Mesendoderm (in vitro differentiated cells): ENCODE measurements around the gene PTPN4.

Experiments used
- DNase-seq: peaks from one replicate; pipeline ENCODE4 v3.0.0; 2013
- H2AK5ac ChIP-seq: 2 replicates; pipeline ENCODE4 v1.6.1; 2013; ENCODE audit warnings: low read length, inconsistent platforms
- H2BK120ac ChIP-seq: 2 replicates; pipeline ENCODE4 v1.6.1; 2013; ENCODE audit warnings: low read depth, mild to moderate bottlenecking, low read length, moderate library complexity, mixed read lengths
- H2BK15ac ChIP-seq: replicated peaks from 2 replicates; pipeline ENCODE4 v1.6.1; 2013; ENCODE audit warnings: low read depth, mild to moderate bottlenecking, moderate library complexity
- H2BK5ac ChIP-seq: 2 replicates; pipeline ENCODE4 v1.6.1; 2013; ENCODE audit warnings: low read length, inconsistent platforms
- H3K18ac ChIP-seq: 2 replicates; pipeline ENCODE4 v1.6.1; 2013; ENCODE audit warnings: mild to moderate bottlenecking, low read length, mixed read lengths
- H3K23ac ChIP-seq: one replicate; pipeline ENCODE4 v1.6.1; 2013; ENCODE audit warnings: low read length
- H3K27ac ChIP-seq: 2 replicates; pipeline ENCODE4 v1.5.1; 2013; ENCODE audit warnings: low read depth, mild to moderate bottlenecking, inconsistent platforms, low read length, moderate library complexity
- H3K27me3 ChIP-seq: 2 replicates; pipeline ENCODE4 v1.6.1; 2013; ENCODE audit warnings: low read length, control low read depth, mild to moderate bottlenecking, inconsistent platforms; ENCODE audit not compliant: insufficient read depth, poor library complexity
- H3K36me3 ChIP-seq: 2 replicates; pipeline ENCODE4 v1.6.1; 2013; ENCODE audit warnings: low read length, inconsistent platforms; ENCODE audit not compliant: control insufficient read depth, insufficient read depth
- H3K4ac ChIP-seq: one replicate; pipeline ENCODE4 v1.6.1; 2013; ENCODE audit warnings: low read depth, mild to moderate bottlenecking, low read length, moderate library complexity
- H3K4me1 ChIP-seq: 2 replicates; pipeline ENCODE4 v1.6.1; 2013; ENCODE audit warnings: low read depth, low read length, inconsistent platforms; ENCODE audit not compliant: control insufficient read depth
- H3K4me2 ChIP-seq: 2 replicates; pipeline ENCODE4 v1.6.1; 2013; ENCODE audit warnings: low read length
- H3K4me3 ChIP-seq: 2 replicates; pipeline ENCODE4 v1.5.1; 2013; ENCODE audit warnings: mild to moderate bottlenecking, low read length
- H3K56ac ChIP-seq: one replicate; pipeline ENCODE4 v1.6.1; 2013; ENCODE audit warnings: low read length
- H3K79me1 ChIP-seq: 2 replicates; pipeline ENCODE4 v1.6.1; 2013; ENCODE audit warnings: low read length, inconsistent platforms
- H3K79me2 ChIP-seq: 2 replicates; pipeline ENCODE4 v1.6.1; 2013; ENCODE audit warnings: mild to moderate bottlenecking, low read length; ENCODE audit not compliant: control insufficient read depth, insufficient read depth
- H3K9ac ChIP-seq: 2 replicates; pipeline ENCODE4 v1.6.1; 2013; ENCODE audit warnings: low read length, inconsistent platforms
- H4K5ac ChIP-seq: one replicate; pipeline ENCODE4 v1.6.1; 2013; ENCODE audit warnings: low read length
- H4K8ac ChIP-seq: one replicate; pipeline ENCODE4 v1.6.1; 2013; ENCODE audit warnings: low read depth, mild to moderate bottlenecking, control low read depth, low read length, moderate library complexity
- WGBS: extraction: QIAGEN DNeasy Blood & Tissue Kit; methylation state at CpG from one replicate; pipeline ENCODE4 v1.1.7; 2013; ENCODE audit warnings: low lambda C conversion rate, missing lambda C conversion rate; ENCODE audit not compliant: insufficient coverage; ENCODE audit errors: extremely low coverage; 5-methylcytosine and 5-hydroxymethylcytosine counted together

PTPN4 gene

GRCh38 chr2:119775102-119775501 lies 15.4 kb downstream of the PTPN4 start:
- no peak for DNase-seq
- Histone ChIP-seq H4K5ac (no peak overlapping the region), H3K4me2 (no peak overlapping the region), H3K4me1 (peaks cover 4% of the 10 kb centered on the region), H3K4ac (no peak overlapping the region), H3K79me2 (peaks cover 32% of the 10 kb centered on the region), H3K27me3 (no peaks in the 10 kb centered on the region), H3K27ac (no peak overlapping the region), H2AK5ac (no peak overlapping the region), H2BK5ac (no peak overlapping the region), H3K18ac (no peak overlapping the region), H3K9ac (no peak overlapping the region), H3K4me3 (no peak overlapping the region), H3K36me3 (no peaks in the 10 kb centered on the region), H3K23ac (no peak overlapping the region), H3K79me1 (peaks cover 11% of the 10 kb centered on the region), H2BK15ac (no peak overlapping the region), H4K8ac (no peak overlapping the region), H2BK120ac (no peak overlapping the region), H3K56ac (no peak overlapping the region)
- WGBS, result no CpG with 5 or more reads among the region's 6 CpGs

GRCh38 chr2:119782308-119783027 lies 22.7 kb downstream of the PTPN4 start:
- Histone ChIP-seq H3K18ac (no peak overlapping the region), H3K56ac (no peak overlapping the region), H3K23ac (no peak overlapping the region), H3K4ac (no peak overlapping the region), H3K4me3 (no peak overlapping the region), H2BK120ac (no peak overlapping the region), H3K27ac (no peak overlapping the region), H2BK15ac (no peak overlapping the region), H4K5ac (no peak overlapping the region), H2AK5ac (no peak overlapping the region), H3K4me1 (no peaks in the 10 kb centered on the region), H3K79me2 (peaks cover 34% of the 10 kb centered on the region), H3K27me3 (no peaks in the 10 kb centered on the region), H3K4me2 (no peak overlapping the region), H3K79me1 (peaks cover 15% of the 10 kb centered on the region), H3K36me3 (no peaks in the 10 kb centered on the region), H3K9ac (no peak overlapping the region), H2BK5ac (no peak overlapping the region), H4K8ac (no peak overlapping the region)
- no CpG with 5 or more reads among the region's 9 CpGs for WGBS
- DNase-seq, result peak; percentile 42

- H3K27me3 ChIP-seq, result no peaks in the 10 kb centered on the region
- no peak overlapping the region for H4K8ac ChIP-seq
- WGBS, result no CpG with 5 or more reads among the region's 5 CpGs
Measured at GRCh38 chr2:119784876-119785275, 25.2 kb downstream of the PTPN4 start.

GRCh38 chr2:119786295-119786694 lies 26.6 kb downstream of the PTPN4 start:
- H3K4me3 ChIP-seq, result no peak overlapping the region
- no peak overlapping the region for H3K56ac ChIP-seq
- H3K18ac ChIP-seq, result no peak overlapping the region
- no peak overlapping the region for H4K5ac ChIP-seq
- peaks cover 34% of the 10 kb centered on the region for H3K79me2 ChIP-seq
- no peak overlapping the region for H3K27ac ChIP-seq
- no peak overlapping the region for H2BK5ac ChIP-seq
- no peaks in the 10 kb centered on the region for H3K36me3 ChIP-seq
- no peaks in the 10 kb centered on the region for H3K27me3 ChIP-seq
- no peak overlapping the region for H2AK5ac ChIP-seq
- H3K9ac ChIP-seq, result no peak overlapping the region
- no peak overlapping the region for H4K8ac ChIP-seq
- H3K4ac ChIP-seq, result no peak overlapping the region
- H3K79me1 ChIP-seq, result peaks cover 15% of the 10 kb centered on the region
- no peak overlapping the region for H3K4me2 ChIP-seq
- no peak for DNase-seq
- no peak overlapping the region for H3K23ac ChIP-seq
- H2BK120ac ChIP-seq, result no peak overlapping the region
- no CpG with 5 or more reads among the region's 1 CpG for WGBS
- no peaks in the 10 kb centered on the region for H3K4me1 ChIP-seq
- H2BK15ac ChIP-seq, result no peak overlapping the region

More at GRCh38 chr2:119784876-119785275, 25.2 kb downstream of the PTPN4 start:
- Histone ChIP-seq H3K4ac (no peak overlapping the region), H3K18ac (peak overlapping the region; percentile 51), H3K36me3 (no peaks in the 10 kb centered on the region), H4K5ac (no peak overlapping the region), H3K23ac (no peak overlapping the region), H3K4me3 (no peak overlapping the region), H3K56ac (no peak overlapping the region), H3K27ac (no peak overlapping the region), H3K4me2 (no peak overlapping the region), H3K79me1 (peaks cover 15% of the 10 kb centered on the region), H3K9ac (no peak overlapping the region), H3K4me1 (no peaks in the 10 kb centered on the region), H2BK15ac (no peak overlapping the region), H2AK5ac (no peak overlapping the region), H2BK5ac (no peak overlapping the region), H3K79me2 (peaks cover 34% of the 10 kb centered on the region), H2BK120ac (no peak overlapping the region)
- DNase-seq, result no peak

GRCh38 chr2:119788752-119789151 lies 29.0 kb downstream of the PTPN4 start:
- Histone ChIP-seq H3K27me3 (no peaks in the 10 kb centered on the region), H3K4me1 (no peaks in the 10 kb centered on the region), H2BK5ac (no peak overlapping the region), H3K27ac (no peak overlapping the region), H3K79me2 (peaks cover 27% of the 10 kb centered on the region), H3K23ac (no peak overlapping the region), H3K9ac (no peak overlapping the region), H2AK5ac (no peak overlapping the region), H3K79me1 (peaks cover 10% of the 10 kb centered on the region), H3K4ac (no peak overlapping the region), H3K36me3 (no peaks in the 10 kb centered on the region), H4K5ac (no peak overlapping the region), H3K18ac (no peak overlapping the region), H3K4me3 (no peak overlapping the region), H2BK15ac (no peak overlapping the region), H4K8ac (no peak overlapping the region), H3K56ac (no peak overlapping the region), H2BK120ac (no peak overlapping the region), H3K4me2 (no peak overlapping the region)
- WGBS, result no CpG with 5 or more reads among the region's 1 CpG
- DNase-seq, result no peak

- Histone ChIP-seq H4K8ac (no peak overlapping the region), H3K27ac (no peak overlapping the region), H3K4me1 (no peaks in the 10 kb centered on the region), H3K4ac (no peak overlapping the region), H3K4me2 (no peak overlapping the region), H3K79me1 (peaks cover 11% of the 10 kb centered on the region), H2BK120ac (no peak overlapping the region), H3K18ac (no peak overlapping the region), H3K23ac (no peak overlapping the region), H4K5ac (no peak overlapping the region), H2AK5ac (no peak overlapping the region), H3K36me3 (no peaks in the 10 kb centered on the region), H2BK15ac (no peak overlapping the region), H3K9ac (no peak overlapping the region), H3K79me2 (peaks cover 36% of the 10 kb centered on the region), H2BK5ac (no peak overlapping the region), H3K27me3 (no peaks in the 10 kb centered on the region), H3K56ac (no peak overlapping the region), H3K4me3 (no peak overlapping the region)
- no peak for DNase-seq
Measured at GRCh38 chr2:119790466-119790865, 30.7 kb downstream of the PTPN4 start.
